SH-SY5Y (cell line): ENCODE measurements around the gene OPCML.

Source experiments
- GATA2 ChIP-seq: IDR thresholded peaks from 2 replicates; pipeline ENCODE4 v1.6.1; 2011; ENCODE audit warnings: mild to moderate bottlenecking, low read depth, low read length
- GATA3 ChIP-seq: IDR thresholded peaks from 2 replicates; pipeline ENCODE4 v1.6.1; 2011; ENCODE audit warnings: low read depth, mild to moderate bottlenecking, low read length, moderate library complexity

The OPCML gene

DNA sequence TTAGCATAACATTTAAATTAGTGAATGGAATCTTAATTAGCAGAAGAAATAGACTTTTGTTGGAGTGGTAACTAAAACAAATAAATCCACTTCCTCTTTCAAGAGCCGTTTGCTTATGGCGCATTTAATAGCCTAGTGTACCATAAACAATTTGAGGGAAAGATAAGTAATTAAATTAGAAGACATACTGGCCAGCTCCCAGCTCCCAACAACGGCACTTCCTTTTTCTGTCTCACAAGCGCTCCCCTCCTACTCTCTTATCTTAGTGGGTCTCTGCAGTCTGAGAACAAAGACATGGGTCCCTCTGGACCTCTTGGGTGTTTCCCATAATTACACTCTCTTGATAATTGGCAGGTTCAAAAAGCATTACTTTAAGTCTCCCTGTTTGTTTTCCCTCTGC, 146.0 kb downstream of the OPCML start:
- TF ChIP-seq GATA2 (peak; percentile 60), GATA3 (no peak)

DNA sequence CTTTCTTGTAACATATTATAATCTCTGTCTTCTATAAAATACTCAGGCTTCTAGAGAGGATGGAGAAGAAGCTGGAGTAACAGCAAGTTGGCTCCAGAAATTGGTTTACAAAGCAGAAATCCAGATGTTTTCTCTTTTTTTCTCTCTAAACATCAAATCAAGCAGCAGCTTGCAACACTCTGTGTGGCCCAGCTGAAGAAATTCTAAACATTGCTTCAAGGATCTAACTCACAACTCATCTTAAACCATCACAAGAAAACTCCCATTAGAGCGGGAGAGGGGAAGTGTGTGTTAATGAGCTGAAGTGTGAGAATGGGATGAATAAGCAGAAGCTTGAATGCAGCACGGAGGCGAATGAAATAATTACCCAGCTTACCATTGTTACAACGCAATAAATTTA, 146.5 kb downstream of the OPCML start:
- TF ChIP-seq GATA3 (no peak), GATA2 (no peak)

DNA sequence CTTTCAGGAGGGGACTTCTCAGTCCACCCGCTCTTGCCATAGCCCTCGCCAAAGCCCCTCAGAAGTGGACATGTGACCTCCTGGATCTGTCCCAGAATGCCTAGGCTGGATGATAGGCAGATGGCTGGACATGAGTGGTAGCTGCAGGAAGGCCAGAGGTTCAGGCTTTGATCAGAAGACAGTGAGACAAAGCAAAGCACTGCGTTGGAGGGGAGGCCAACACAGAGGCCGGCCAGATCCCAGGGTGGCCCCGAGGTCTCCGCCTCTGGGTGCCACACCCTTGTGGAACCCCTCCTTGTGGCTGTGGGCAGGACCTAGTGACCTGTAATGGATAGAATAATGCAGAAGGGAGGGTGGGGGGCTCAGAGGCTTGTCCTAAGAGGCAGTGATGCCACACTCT, 147.6 kb downstream of the OPCML start:
- TF ChIP-seq GATA3 (no peak), GATA2 (no peak)

DNA sequence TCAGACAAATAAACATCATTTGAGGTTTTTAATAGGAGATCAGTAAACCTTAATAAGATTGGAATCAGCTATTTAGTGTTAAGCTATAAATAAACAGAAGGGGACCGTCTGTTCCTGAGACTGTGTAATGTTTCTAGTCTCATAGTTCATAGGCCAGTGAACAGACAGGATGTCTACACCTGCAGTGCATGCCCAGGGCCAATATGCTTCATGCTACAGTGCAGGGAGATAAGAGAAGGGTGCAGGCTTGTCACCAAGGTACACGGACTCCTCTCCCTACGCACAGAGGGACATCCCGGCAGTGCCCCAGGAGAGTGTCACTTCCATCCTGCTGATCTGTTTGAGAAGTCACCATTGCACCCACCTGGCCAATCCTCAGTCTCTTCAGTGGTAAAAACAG, 148.6 kb downstream of the OPCML start:
- TF ChIP-seq GATA2 (no peak), GATA3 (no peak)

DNA sequence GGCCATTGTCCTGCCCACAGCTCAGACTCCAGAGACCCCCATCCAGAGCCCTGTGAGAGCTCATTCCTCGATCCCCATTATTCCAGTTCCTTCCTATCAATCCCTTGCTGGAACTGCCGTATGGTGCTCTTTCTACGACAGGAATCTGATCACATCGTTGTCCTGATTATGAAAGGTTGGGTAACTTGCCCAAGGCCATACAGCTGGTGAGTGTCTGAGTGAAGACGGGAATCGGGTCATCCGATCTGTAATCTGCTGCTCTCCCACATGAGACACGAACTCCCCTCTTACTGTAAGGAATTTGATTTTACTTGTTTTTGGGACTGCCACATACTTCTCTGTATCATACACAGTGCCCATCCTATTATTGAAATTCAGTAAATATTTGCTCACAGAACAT, 149.1 kb downstream of the OPCML start:
- no peak for TF ChIP-seq GATA3
- TF ChIP-seq GATA2: 0 out of 2 replicates have a peak, but pooled peaks have one; percentile 17

DNA sequence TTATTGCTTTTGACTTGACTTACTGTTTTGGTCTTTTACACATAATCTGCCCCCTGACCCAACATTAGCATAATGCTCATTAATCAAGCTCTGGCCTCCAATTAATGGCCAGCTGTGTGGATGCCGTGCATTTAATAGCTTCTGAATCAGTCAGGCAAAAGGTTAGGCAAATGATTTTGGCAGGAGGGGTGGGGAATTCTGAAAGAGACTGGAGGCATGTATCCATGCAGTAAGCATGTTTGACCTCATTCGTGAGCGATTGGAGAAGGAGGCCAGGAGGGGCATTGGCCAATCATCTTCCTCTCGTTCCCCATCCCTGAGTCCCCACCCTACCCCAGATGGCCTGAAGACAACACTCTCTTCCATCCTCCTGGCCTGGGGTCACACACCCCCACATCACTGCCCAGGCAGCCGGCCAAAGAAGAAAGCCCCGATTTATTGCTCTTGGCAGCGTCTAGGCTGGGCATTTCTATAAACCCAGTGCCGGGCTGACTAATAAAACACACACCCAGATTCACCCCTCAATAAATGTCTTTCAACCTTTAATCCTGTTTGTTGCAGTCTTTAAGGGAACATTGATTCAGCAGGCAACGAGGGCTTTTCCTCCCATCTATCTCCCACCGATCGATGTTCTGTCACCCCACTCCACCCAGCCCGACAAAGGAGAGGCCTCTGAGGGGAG, 150.0 kb downstream of the OPCML start:
- no peak for TF ChIP-seq GATA3
- no peak for TF ChIP-seq GATA2

DNA sequence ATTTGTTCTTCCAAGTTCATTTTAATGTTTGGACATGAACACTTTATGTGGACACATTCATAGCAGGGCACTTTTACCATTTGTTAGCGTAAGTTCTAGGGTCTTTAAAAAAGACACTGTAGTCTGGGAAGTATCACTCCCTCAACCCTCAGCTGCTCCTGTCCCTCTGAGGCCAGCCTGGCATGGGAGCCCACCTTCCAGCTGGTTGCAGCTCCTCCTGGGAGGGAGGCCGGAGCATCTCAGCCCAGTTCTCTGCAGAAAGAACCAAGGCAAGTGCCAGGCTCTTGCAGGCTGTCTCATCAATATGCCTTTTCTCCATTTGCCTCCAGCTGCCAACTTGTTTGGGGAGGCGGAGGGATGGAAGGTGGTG, 150.6 kb downstream of the OPCML start:
- TF ChIP-seq GATA2 (no peak), GATA3 (no peak)

DNA sequence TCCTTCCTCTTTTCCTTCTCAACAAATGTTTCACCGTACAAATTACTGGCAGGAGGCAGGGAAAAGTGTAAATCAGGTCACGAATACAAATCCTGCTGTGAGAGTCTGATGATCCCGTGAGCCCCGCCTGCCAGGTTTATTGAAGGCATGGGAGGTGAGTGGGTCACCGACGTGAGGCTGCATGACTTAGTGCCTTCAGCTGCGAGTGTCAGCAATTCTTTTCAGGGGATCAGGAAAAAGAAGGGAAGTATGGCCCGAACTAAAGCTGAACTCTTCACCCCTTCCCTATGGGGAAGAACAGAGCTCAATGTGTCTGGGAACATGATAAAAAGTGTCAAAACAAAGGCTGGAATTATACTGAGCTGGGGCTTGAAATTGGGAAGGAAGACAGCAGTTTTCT, 166.2 kb downstream of the OPCML start:
- TF ChIP-seq GATA3: no peak
- no peak for TF ChIP-seq GATA2

DNA sequence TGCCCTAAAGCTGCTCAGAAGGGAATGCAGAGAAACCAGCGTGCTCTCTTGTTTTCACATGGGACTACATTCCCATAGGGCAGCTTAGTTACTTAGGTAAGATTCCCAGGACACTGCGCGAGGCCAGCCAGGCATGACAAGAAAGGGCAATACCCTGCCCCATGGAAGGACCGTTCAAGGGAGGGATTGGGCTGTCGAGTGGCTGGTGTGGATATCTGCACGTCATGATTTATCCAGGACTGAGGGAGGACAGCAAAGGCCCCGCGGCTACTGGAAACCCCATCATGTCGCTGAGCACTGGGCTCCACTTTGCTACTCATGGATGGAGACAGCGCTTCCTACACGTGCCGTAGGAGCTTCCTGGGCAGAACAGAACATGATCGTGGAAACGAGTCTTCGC, 169.4 kb downstream of the OPCML start:
- no peak for TF ChIP-seq GATA3
- no peak for TF ChIP-seq GATA2

DNA sequence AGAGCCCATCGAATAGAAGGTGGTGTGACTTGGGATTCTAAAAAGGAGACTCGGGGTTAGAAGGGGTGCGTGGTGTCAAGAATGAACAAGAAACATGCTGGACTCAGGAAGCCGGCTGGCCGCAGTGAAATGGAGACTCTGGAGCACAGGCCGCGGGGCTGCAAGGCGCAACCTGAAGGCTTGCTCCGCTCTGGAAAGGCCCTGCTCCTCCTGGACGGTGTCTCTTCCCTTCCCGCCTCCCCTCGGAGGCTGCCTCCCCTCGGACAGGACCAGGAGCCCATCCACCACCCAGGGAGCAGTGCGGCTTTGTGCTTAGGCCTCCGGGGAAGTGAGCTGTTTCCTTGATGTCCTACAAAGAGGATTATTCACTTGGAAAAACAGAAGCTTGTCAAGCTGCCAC, 170.1 kb downstream of the OPCML start:
- TF ChIP-seq GATA2 (no peak), GATA3 (no peak)

DNA sequence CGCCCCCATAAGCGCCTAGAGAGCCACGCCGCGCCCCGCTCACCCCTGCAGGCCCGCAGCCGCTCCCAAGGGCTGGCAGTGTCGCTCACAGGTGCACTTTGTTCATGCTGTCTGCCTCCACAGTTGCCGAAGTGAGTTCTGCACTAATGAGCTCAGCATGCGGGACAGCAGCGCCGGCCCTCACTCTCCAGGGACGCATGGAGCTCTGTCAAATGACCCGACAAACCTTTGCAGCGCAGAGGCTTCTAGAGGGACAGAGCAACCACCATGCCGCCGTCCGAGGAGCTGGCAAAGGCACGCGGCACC, 170.7 kb downstream of the OPCML start:
- TF ChIP-seq GATA3: no peak
- no peak for TF ChIP-seq GATA2

DNA sequence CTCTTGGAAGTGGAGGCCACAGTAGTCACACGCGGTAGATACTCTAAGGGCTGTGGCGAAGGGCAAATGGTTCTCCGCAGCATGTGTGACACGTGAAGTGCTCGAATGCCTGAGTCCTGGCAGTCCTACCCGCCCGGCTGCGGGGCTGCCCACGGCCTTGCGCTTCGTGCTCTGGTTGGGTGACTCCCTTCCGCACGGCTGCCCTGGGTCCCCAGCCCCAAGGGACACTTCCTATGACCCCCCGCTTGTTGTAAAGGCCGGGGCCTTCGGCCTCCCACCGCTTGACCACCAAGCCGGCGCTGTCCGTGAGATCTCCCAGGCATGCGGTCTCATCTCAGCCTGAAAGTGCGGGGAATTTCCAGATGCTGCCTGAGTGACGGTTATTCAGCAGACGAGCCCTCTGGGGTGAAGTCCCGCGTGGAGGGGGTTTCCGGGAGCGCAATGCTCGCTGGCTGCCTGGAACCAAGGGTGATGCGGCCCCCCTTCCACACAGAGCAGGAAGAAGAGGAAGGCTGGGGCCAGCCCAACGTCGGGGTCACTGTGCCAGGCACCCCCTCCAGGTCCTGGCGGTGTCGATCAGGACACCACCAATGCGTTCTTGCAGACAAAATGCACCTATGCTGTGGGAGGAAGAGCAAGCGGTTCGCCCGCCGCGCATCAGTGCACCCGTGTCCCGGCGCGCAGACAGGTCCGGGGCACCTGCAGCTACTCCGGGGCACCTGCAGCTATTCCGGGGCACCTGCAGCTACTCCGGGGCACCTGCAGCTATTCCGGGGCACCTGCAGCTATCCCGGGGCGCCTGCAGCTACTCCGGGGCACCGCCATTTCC, 171.2 kb downstream of the OPCML start:
- TF ChIP-seq GATA3: no peak
- no peak for TF ChIP-seq GATA2

DNA sequence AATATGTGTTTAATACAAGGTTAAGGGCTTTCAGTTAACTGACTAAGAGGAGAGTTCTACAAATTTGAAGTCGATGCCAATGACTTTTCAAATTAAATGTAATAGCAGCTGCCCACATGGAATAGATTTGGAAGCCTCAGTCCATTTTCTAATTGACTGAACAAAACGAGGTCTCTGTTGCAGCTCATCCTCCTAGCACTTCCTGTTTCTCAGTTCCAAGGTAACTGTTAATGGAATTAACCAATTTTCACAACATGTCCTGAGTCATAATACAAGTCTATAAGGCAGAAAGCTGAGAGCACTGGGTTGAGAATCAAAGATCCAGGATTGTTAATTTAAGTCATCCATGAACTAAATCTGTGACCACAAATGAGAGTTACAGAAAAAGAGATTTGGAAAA, 177.2 kb downstream of the OPCML start:
- TF ChIP-seq GATA2: no peak
- TF ChIP-seq GATA3: no peak

DNA sequence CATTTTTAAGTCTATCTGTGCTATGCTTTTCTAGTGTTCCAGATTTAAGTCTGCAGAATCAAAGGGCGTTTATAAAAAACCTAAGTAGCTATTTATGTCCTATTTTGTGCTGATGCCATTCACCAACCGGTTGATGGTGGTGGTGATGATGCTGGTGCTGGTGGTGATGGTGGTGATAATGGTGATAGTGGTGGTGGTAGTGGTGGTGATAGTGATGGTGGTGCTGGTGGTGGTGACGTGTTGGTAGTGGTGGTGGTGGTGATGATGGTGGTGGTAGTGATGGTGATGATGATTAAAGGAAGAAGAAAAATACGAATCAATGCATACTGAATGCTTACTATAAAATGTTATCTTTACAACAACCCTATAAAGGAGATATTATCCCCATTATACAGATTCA, 178.2 kb downstream of the OPCML start:
- no peak for TF ChIP-seq GATA3
- no peak for TF ChIP-seq GATA2

DNA sequence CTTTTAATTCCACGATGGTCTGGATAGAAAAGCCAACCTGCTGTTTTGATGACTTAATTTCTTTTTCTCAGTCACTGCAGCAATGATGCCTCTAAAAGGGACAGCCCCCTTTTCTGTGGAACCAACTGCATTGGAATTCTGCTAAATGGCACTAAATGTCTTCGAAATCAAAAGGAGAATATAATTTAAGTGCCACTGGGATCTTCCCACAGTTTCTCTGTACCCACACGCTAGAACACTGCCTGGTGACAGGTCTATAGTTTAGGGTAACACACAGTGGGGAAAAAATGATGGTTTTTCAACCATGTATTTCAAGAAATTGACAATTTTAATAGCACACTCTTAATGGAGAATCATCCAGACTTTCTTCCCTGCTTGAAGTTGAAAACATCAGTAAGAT, 182.3 kb downstream of the OPCML start:
- no peak for TF ChIP-seq GATA3
- TF ChIP-seq GATA2: no peak
